Esophagus squamous epithelium (tissue), 4 donors: Measurements from ENCODE around the gene ITGB8.

ENCODE experiments used
- CTCF ChIP-seq, 6 experiments: fragments of 450-650 bp in 4 of 6; fragments of 200-600 bp in 2 of 6; sonication (generic) in 2 of 6; IDR thresholded peaks; one replicate each; pipeline ENCODE4 v1.5.1; 2016 to 2019; ENCODE audit warnings: antibody characterized with exemption in 6 of 6, mild to moderate bottlenecking in 4 of 6, moderate library complexity in 4 of 6
- POLR2A ChIP-seq, 4 donors: fragments of 450-650 bp; IDR thresholded peaks; one replicate each; pipeline ENCODE4 v1.6.1; 2017; ENCODE audit warnings: antibody characterized with exemption in 4 of 4, mild to moderate bottlenecking in 4 of 4, moderate library complexity in 3 of 4

DNA sequence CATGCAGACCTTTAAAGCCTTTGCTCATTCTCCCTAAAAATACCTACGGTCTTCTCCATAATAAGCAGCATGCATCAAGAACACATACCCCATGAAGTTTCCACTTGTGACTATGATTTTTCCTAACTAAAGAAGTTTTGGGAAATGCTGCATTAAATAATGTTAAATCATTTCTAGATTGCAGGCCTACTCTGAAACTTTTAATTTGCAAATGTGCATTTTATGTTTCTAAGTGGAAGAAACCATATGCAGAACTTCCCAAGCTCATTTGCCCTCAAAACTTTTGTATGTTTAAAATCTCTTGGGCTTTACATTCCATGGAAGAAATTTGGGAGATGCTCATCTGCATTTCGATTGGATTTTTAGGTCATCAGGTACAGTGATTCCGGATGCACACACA, 63.6 kb downstream of the ITGB8 start:
- TF ChIP-seq CTCF (IDR thresholded peaks at IDR 0.05) (no peak), POLR2A (IDR thresholded peaks at IDR 0.05) (no peak)
